Sigmoid colon (tissue), 4 donors: Measurements from ENCODE around the gene MRPL20.

Experiments
- EP300 ChIP-seq, 4 donors: sonication (generic); formaldehyde crosslinking; IDR thresholded peaks; one replicate each; pipeline ENCODE4 v1.6.1; 2017; ENCODE audit warnings: antibody characterized with exemption in 4 of 4
- POLR2A ChIP-seq, 2 donors: fragments of 450-650 bp; IDR thresholded peaks; one replicate each; pipeline ENCODE4 v1.6.1; 2016; ENCODE audit warnings: antibody characterized with exemption in 2 of 2, mild to moderate bottlenecking in 2 of 2, moderate library complexity in 2 of 2
- POLR2AphosphoS5 ChIP-seq, 4 donors: sonication (generic); formaldehyde crosslinking; IDR thresholded peaks; one replicate each; pipeline ENCODE4 v1.6.1; 2017; ENCODE audit warnings: antibody characterized with exemption in 4 of 4
- TF ChIP-seq, protein P1 (sequence below), 4 experiments: fragments of 450-650 bp in 3 of 4; fragments of 200-600 bp in 1 of 4; IDR thresholded peaks; one replicate each; pipeline ENCODE4 v1.5.1; 2016 to 2019; ENCODE audit warnings: antibody characterized with exemption in 4 of 4, mild to moderate bottlenecking in 3 of 4, moderate library complexity in 2 of 4

DNA sequence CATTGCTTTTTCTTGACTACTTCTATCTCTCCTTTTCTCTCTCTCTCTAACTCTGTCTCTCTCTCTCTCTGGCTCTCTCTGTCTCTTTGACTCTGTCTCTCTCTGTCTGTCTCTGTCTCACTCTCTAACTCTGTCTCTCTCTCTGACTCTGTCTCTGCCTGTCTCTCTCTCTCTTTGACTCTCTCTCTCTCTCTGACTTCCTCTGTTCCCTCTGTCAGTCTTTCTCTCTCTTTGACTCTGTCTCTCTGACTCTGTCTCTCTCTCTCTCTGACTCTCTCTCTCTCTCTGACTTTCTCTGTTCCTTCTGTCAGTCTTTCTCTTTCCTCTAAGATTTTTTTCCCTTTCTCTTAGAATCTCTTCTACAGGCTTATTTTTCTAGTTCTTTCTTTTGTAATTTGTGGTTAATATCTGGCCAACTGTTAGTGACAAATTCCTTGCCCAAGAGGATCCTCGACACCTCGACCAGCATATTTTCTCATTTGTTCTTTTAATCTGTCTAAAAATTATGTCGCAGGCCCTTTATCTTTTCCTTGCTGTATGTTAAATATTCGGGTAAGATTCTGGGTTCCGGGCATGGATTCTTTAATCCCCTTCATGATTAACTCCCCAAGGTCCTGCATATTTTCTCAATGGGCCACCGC, 42.1 kb upstream of the MRPL20 start, which contains the start of gene ATAD3C:
- TF ChIP-seq POLR2A (IDR thresholded peaks at IDR 0.05) (no peak), EP300 (IDR thresholded peaks at IDR 0.05) (no peak), POLR2AphosphoS5 (IDR thresholded peaks at IDR 0.05) (no peak)
- TF ChIP-seq, protein P1, sequence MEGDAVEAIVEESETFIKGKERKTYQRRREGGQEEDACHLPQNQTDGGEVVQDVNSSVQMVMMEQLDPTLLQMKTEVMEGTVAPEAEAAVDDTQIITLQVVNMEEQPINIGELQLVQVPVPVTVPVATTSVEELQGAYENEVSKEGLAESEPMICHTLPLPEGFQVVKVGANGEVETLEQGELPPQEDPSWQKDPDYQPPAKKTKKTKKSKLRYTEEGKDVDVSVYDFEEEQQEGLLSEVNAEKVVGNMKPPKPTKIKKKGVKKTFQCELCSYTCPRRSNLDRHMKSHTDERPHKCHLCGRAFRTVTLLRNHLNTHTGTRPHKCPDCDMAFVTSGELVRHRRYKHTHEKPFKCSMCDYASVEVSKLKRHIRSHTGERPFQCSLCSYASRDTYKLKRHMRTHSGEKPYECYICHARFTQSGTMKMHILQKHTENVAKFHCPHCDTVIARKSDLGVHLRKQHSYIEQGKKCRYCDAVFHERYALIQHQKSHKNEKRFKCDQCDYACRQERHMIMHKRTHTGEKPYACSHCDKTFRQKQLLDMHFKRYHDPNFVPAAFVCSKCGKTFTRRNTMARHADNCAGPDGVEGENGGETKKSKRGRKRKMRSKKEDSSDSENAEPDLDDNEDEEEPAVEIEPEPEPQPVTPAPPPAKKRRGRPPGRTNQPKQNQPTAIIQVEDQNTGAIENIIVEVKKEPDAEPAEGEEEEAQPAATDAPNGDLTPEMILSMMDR (IDR thresholded peaks at IDR 0.05) = no peak
